Right atrium auricular region (tissue), 2 donors: ENCODE data around the gene AFF1. TPM values are rescaled to one million over a fixed set of nuclear protein-coding genes. Genes with fewer than 3 reads are reported as not detected.
A peak's percentile ranks its signal among the peaks of the same experiment; 100 is the strongest.

Source experiments
- DNase-seq: peaks from one replicate; pipeline ENCODE4 v3.0.0-alpha.2; 2019; ENCODE audit warnings: low spot score
- H3K27ac ChIP-seq, 2 donors: fragments of 200-600 bp; sonication (generic); 1 replicate in 1 of 2; 2 replicates in 1 of 2; pipeline ENCODE4 v1.5.1; 2016 to 2019
- H3K27me3 ChIP-seq, 2 donors: fragments of 200-600 bp; sonication (generic); one replicate each; pipeline versions ENCODE4 v1.5.1 to v1.6.0; 2017 to 2019
- H3K36me3 ChIP-seq: fragments of 200-600 bp; sonication (generic); one replicate; pipeline ENCODE4 v1.5.1; 2016
- H3K4me1 ChIP-seq, 2 donors: fragments of 200-600 bp; sonication (generic); one replicate each; pipeline versions ENCODE4 v1.5.1 to v1.6.0; 2017 to 2019
- H3K4me3 ChIP-seq, 2 donors: fragments of 200-600 bp; sonication (generic); 1 replicate in 1 of 2; 2 replicates in 1 of 2; pipeline ENCODE4 v1.5.1; 2017 to 2019; ENCODE audit warnings: mild to moderate bottlenecking in 1 of 2, moderate library complexity in 1 of 2
- H3K9me3 ChIP-seq, 2 donors: fragments of 200-600 bp; sonication (generic); one replicate each; pipeline ENCODE4 v1.5.1; 2019
- CTCF ChIP-seq, 2 donors: fragments of 200-600 bp; sonication (generic); IDR thresholded peaks; one replicate each; pipeline ENCODE4 v1.5.1; 2019; ENCODE audit warnings: antibody characterized with exemption in 2 of 2
- total RNA-seq, 2 donors: library from RNA; depleted of rRNA; stranded (reverse); fragments of >200 nt; gene quantifications; one replicate each; pipeline ENCODE4 v1.1.0, GENCODE V29; 2016

Gene AFF1
- total RNA-seq, 2 donors from 2014 or later: 59.2 to 73.5 TPM

DNA sequence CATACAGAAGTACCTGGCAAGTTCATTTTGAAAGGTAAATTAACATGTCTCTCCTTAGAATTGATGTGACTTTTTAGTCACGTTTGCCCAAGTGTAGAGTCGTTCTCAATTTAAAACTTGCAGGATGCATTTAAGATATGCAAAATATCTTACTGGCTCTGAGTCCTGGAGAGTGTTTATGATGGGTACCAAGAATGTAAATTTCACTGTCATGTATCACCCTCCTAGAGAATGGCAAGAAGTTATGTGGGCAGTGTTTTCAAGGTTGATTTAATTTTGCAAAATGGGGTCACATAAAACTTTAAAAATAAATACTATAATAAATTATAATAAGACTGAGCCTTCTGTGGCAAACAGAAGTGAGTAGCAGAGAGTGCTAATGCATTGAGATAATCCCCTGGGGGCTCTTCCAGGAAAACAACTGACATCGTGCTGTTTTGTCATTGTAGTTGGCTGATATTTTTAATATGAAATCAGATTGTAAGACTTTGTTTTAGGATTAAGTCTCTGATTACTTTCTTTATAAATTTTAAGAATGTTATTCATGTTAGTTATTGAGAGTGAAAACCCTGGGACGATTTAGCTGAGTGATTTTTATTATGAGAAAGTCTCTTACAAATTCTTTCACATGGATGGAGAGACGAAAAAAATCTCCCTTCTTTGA lies 103.0 kb downstream of the AFF1 start:
- no peaks in the 10 kb centered on the region for H3K36me3 ChIP-seq
- no peaks in the 10 kb centered on the region for H3K9me3 ChIP-seq
- H3K4me3 ChIP-seq: no peak overlapping the region
- TF ChIP-seq CTCF (IDR thresholded peaks at IDR 0.05): no peak
- H3K4me1 ChIP-seq: peaks cover 0 to 99% of the 10 kb centered on the region in 2 donors
- H3K27ac ChIP-seq: peak overlapping the region; percentile 86 to 91
- no peaks in the 10 kb centered on the region for H3K27me3 ChIP-seq
- DNase-seq: no peak

DNA sequence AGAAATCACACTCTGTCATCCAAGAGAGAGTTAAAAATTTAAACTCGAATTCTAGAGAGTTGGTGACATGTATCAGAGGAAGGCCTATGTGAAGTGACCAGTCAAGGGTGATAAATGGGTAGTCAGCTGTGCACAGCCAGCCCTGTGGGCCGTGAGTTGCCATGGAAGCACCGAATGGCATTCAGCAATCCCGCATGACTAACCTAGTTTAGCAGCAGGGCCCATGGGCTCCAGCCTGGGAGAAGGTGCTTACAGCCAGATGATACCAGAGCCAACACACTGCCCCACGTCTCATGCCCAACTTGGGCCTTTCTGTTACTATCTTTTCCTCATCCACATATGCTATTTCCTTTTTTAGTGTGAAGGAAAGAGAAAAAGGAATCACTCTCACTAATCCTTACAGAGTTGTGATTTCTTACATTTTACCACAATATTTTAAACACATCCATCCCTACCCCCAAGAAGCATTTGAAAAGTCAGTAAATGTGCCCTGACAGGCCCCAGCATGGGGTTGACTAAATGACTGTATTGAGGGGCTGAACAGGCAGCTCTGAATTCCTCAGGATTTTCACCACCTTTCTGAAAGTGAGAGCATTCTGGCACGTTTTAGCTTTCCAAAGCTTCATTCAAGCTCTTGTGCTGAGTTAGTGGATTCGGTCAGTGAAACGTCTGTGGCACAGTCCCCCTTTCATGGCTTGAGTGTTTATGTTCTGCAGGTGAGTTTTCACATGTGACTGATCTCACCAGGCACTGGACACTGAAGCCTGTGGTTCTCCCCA lies 104.2 kb downstream of the AFF1 start:
- peaks cover 0 to 98% of the 10 kb centered on the region in 2 donors for H3K4me1 ChIP-seq
- peak; percentile 85 for DNase-seq
- no peak for TF ChIP-seq CTCF (IDR thresholded peaks at IDR 0.05)

GRCh38 chr4:87041141-87041540 lies 106.3 kb downstream of the AFF1 start:
- no peaks in the 10 kb centered on the region for H3K36me3 ChIP-seq
- H3K9me3 ChIP-seq: no peaks in the 10 kb centered on the region
- no peaks in the 10 kb centered on the region for H3K27me3 ChIP-seq
- H3K4me3 ChIP-seq: no peak overlapping the region
- TF ChIP-seq CTCF (IDR thresholded peaks at IDR 0.05): no peak
- H3K4me1 ChIP-seq: peaks cover 0 to 98% of the 10 kb centered on the region in 2 donors
- peak; percentile 82 for DNase-seq
- H3K27ac ChIP-seq: peak overlapping the region; percentile 86 to 91

More for the DNA sequence above, 104.2 kb downstream of the AFF1 start:
- Histone ChIP-seq H3K36me3 (no peaks in the 10 kb centered on the region), H3K4me3 (no peak overlapping the region), H3K27ac (peak overlapping the region; percentile 86 to 91), H3K27me3 (no peaks in the 10 kb centered on the region), H3K9me3 (no peaks in the 10 kb centered on the region)

GRCh38 chr4:87042221-87042620 lies 107.4 kb downstream of the AFF1 start:
- Histone ChIP-seq H3K36me3 (peaks cover 6% of the 10 kb centered on the region), H3K4me1 (peaks cover 0 to 98% of the 10 kb centered on the region in 2 donors), H3K9me3 (no peaks in the 10 kb centered on the region), H3K4me3 (no peak overlapping the region), H3K27ac (peak overlapping the region; percentile 86 to 91), H3K27me3 (no peaks in the 10 kb centered on the region)
- DNase-seq: no peak
- TF ChIP-seq CTCF (IDR thresholded peaks at IDR 0.05): no peak

- H3K27ac ChIP-seq: peak overlapping the region; percentile 24 to 91
- TF ChIP-seq CTCF (IDR thresholded peaks at IDR 0.05): no peak
- H3K27me3 ChIP-seq: no peaks in the 10 kb centered on the region
- H3K4me1 ChIP-seq: peaks cover 0 to 91% of the 10 kb centered on the region in 2 donors
- no peaks in the 10 kb centered on the region for H3K9me3 ChIP-seq
- no peak overlapping the region for H3K4me3 ChIP-seq
- DNase-seq: no peak
- H3K36me3 ChIP-seq: peaks cover 10% of the 10 kb centered on the region
These were observed 108.4 kb downstream of the AFF1 start for GRCh38 chr4:87042986-87043820.
